GM18519 (cell line): ENCODE results near the gene NEK7.
"Not testable (repeated sequence)": the region's sequence is repeated elsewhere in the genome, so short reads cannot be mapped to it uniquely, and the experiment has no call there.

Source experiments
- ATAC-seq: cut with Tn5 transposase; IDR thresholded peaks from one replicate; pipeline ENCODE4 v1.9.1; 2021; ENCODE audit warnings: mild to moderate bottlenecking, moderate library complexity; ENCODE audit not compliant: unreplicated experiment, low FRiP score

NEK7 gene

DNA sequence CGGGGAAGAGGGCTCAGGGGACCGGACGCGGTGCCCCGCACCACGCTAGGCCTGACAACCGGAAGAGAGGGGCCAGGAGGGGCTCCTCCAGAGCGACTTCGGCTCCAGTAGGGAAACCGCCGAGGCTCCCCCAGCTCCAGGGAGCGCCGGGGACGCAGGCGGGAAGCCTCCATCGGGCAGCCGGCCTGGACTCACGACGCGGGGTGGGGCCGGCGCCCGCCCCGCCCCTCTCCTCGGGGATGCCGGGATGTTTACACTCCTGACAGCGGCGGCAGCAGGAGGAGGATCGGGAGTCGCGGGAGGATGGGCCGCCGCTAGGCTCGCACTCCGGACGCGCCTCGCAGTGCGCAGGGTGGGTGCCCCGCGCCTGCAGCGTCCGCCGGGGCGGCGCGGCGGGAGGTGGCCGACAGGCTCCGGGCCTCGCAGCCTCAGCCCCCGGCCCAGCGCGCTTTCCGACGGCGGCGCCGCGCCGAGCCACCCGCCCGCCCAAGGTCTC, at the start of gene NEK7:
TSS of gene NEK7 (plus strand) at position 254 of the 496 bp plus-strand sequence. CDS start 75,583 bp downstream, outside the sequence.
- peak; percentile 35 for ATAC-seq

DNA sequence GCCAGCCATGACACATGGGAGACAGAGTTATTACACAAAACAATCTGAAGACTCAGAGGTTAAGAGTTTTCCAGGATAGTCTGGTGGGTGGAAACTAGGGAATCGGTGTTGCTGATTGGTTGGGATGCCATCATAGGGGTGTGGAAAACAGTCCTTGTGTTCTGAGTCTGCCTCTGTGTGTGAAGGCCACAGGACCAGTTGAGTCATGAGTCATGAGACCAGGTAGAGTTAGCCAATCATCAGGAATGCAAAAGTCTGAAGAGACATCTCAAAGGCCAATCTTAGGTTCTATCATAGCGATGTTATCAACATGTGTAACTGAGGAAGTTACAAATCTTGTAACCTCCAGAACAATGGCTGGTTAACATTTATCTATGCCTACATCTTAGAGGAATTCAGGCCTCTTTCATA, 49.7 kb upstream of the NEK7 start:
- ATAC-seq = no peak

DNA sequence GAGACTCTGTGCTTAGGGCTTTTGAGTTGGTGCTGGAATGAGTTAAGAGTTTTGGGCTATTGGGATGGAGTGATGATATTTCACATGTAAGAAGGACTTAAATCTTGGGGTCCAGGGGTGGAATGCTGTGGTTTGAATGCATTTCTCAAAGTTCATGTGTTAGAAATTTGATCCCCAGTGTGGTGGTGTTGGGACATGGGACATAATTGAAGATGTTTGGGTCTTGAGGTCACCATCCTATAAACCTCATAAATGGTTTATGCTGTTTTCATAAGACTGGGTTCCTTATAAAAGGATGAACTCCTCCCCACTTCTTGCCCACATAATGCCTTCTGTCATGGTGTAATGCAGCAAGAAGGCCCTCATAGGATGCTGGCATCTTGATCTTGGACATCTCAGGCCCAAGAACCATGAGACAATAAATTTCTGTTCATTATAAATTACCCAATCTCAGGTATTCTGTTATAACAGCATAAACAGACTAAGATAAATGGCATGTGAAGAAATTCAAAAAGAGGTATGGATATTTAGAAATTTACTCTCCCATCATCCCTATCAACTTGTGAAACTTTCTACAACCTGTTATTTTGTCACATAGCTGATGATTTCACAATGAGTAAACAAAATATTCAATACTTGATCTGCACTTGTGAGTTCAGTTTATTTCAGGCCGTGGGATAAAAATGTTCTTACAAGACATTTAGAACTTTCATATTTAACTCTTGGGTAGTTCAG, 48.0 kb upstream of the NEK7 start:
- no peak for ATAC-seq

- ATAC-seq = no peak
Observed at GRCh38 chr1:198109371-198109715, 47.5 kb upstream of the NEK7 start.

- no peak for ATAC-seq
Observed at GRCh38 chr1:198113342-198113750, 43.5 kb upstream of the NEK7 start.

- no peak for ATAC-seq
Observed at GRCh38 chr1:198116069-198116468, 40.7 kb upstream of the NEK7 start.

DNA sequence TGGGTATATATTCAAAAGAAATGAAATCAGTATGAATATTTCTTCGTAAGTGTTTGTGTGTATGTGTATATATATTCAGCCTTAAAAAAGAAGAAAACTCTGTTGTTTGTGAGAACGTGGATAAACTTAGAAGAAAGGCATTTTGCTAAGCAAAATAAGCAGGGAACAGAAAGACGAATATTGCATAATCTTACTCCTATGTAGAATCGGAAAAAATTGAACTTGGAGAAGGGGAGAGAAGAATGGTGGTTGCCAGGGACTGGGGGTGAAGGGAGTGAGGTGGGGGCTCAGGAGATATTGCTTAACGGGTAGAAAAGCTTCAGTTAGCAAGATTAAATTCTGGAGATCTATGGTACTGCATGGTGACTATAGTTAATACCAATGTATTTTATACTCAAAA, 40.3 kb upstream of the NEK7 start:
- no peak for ATAC-seq

DNA sequence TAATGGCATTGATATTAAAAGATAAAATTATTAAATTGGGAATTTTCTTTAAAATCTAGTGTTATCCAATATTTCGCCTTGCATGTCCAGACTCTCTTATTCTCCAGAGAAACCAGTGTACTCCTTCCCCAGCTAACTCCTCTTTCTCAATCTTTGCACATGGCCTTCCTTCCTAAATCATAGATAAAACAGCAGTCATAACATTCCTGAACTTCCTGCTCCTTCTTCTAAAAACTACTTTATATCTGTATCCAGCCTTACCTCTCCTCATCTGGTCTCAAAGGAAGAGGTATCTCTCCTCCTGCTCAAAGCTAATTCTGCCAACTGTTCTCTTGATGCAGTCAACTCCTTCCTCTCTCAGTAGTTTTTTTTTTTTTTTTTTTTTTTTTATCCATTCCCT, 39.5 kb upstream of the NEK7 start:
- ATAC-seq = no peak

GRCh38 chr1:198118134-198118533, 38.7 kb upstream of the NEK7 start:
- no peak for ATAC-seq

DNA sequence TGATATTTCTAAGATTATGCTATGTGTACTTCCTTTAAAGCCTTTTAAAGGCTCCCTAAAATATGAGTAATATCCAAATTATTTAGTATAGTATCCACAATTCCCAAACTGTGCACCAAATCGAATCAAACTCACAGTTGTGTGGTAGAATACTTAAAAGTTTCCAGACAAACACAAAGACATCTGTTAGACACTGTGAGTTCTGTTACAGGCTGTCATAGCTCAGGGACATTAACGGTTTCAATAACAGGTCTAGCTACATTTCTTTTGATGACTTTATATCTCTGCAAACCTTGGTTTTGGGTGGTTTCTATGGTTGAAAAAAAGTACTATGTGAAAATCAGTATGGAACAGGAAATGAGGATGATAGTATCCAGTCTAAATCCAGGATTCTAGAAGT, 36.9 kb upstream of the NEK7 start:
- no peak for ATAC-seq

GRCh38 chr1:198121056-198121826, 35.6 kb upstream of the NEK7 start:
- no peak for ATAC-seq

GRCh38 chr1:198122693-198123092, 34.1 kb upstream of the NEK7 start:
- ATAC-seq = no peak

GRCh38 chr1:198123133-198123532, 33.7 kb upstream of the NEK7 start:
- no peak for ATAC-seq

GRCh38 chr1:198124673-198125072, 32.1 kb upstream of the NEK7 start:
- ATAC-seq = no peak

DNA sequence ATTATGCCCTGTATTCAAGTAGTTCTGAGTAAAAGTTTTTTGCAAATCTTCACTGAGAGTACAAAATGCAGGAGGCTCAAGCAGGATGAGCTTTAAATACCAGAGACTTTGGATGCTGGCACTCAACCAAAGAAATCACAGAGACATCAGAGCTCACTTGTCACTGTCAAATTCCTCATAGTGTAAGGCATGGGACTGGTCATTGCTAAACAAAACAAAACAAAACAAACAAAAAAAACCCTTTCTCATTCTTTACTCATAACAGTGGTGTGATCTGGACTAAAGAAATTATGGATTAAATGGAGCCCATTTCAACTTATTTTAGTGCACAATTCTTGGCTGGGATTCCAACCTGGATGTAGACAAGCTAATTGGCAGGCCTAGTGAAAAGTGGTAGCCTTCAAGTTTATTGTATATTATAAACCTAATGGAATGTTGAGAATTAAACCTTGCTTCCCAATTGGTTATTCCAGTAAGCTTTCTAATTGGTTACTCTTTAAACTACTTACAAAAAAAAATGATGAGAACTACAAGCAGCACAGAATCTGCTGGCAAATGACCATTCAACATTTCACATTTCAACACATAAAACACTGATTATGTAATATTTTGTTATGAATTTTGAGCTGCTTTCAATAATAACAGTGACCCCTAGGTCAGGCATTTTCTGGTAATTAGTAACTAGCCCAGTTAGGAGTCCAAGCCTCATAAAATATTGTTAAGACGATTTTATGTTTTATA, 30.6 kb upstream of the NEK7 start:
- ATAC-seq = no peak

DNA sequence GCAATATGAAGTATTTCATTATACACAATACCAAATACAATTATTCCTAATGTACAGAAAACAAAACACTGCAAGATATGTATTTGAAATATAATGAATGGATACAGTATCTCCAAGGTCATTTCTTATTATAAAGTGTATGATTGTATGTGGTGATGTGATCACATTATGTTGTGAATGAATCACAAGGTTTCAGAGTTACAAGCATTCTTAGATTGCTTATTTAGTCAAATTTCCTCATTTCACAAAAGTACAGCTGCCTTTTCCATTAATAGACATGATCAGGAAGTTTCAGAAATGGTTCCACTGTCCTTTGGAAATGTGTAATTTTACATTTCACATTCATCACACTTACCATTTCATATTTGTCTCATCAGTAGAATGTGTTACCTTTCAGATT, 28.3 kb upstream of the NEK7 start:
- no peak for ATAC-seq

GRCh38 chr1:198130053-198130452, 26.7 kb upstream of the NEK7 start:
- not testable (repeated sequence) for ATAC-seq

DNA sequence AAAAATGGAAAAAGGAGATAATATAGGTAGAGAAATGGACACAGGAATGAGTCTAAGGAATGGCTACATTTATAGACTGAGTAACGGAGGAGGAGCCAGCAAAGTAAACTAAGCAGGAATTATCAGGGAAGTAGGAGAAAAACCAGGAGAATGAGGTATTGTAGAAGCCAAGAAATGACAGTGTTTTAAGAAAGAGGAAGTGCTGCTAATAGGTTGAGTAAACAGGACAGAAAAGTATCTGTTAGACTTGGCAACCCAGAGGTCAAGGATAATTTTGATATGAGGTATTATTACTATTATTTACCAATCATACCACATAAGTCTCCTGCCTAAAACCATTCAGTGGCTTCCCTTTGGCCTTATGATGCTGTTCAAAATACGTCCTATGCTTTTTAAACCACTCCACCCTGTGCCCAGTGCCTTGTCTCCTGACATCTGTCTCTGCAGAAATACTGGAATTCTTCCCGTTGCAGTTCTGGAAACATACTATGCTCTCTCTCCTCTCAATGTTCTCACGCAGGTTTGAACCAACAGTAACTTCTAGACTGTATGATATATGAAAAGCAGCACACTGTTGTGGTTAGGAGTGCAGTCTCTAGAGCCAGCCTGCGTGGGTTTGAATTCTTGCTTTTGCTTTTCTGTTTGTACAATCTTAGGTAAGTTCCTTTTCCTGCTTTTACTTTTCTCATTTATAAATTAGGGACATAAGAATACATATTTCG, 24.6 kb upstream of the NEK7 start:
- ATAC-seq = peak; percentile 89

GRCh38 chr1:198134252-198134651, 22.5 kb upstream of the NEK7 start:
- ATAC-seq = no peak

GRCh38 chr1:198135366-198135765, 21.4 kb upstream of the NEK7 start:
- ATAC-seq = no peak
